Measurements from ENCODE around the gene PIK3R5.

The PIK3R5 gene

DNA sequence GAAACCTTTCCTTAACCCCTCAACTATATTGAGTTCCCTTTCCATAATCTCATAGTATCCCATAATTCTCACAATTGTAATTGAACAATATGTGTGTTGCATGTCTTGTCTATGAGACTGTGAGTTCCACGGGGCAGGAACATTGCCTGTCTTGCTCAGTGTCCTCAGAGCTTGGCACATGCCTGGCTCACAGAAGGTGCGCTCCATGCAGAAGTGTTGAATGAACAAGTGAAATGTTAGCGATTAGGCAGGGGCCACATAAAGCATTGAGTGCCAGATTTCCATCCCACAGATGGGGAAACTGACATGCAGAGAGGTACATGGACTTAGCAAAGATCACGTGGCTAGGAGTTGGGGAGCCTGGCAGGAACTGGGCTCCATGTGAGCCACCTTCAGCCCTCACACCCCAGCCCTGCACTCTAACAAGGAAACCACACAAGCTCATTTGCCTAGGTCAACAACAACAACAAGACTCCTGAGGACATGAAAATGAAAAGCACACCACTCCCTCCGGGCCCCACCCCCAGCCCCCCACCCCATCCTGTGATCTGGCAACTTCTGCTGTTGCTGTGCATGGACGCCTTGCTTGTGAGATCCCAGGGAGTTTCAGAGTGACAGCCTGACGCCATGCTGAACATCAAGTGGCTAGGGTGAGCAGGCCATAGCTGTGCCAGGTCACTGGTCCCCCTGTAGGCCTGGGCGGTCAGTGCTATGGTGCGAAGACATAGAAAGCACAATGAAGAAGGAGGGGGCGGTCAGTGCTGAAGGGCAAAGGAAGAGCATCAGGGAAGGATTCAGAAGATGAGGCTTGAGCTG is 5.0 kb downstream of the PIK3R5 start:
- TF ChIP-seq, protein P1, sequence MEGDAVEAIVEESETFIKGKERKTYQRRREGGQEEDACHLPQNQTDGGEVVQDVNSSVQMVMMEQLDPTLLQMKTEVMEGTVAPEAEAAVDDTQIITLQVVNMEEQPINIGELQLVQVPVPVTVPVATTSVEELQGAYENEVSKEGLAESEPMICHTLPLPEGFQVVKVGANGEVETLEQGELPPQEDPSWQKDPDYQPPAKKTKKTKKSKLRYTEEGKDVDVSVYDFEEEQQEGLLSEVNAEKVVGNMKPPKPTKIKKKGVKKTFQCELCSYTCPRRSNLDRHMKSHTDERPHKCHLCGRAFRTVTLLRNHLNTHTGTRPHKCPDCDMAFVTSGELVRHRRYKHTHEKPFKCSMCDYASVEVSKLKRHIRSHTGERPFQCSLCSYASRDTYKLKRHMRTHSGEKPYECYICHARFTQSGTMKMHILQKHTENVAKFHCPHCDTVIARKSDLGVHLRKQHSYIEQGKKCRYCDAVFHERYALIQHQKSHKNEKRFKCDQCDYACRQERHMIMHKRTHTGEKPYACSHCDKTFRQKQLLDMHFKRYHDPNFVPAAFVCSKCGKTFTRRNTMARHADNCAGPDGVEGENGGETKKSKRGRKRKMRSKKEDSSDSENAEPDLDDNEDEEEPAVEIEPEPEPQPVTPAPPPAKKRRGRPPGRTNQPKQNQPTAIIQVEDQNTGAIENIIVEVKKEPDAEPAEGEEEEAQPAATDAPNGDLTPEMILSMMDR (IDR thresholded peaks at IDR 0.05; ENCODE audit: insufficient read depth, low read length, poor library complexity, severe bottlenecking), result no peak
- H3K4me3 ChIP-seq (replicated peaks; ENCODE audit: low read depth, low read length), result no peak overlapping the region
- DNase-seq (ENCODE audit: extremely low read depth, insufficient read length), result no peak
- no peaks in the 10 kb centered on the region for H3K27me3 ChIP-seq (replicated peaks; ENCODE audit: control insufficient read depth, insufficient read depth, low read length)
- peaks cover 1% of the 10 kb centered on the region for H3K36me3 ChIP-seq (ENCODE audit: control insufficient read depth, insufficient read depth, low read length)

DNA sequence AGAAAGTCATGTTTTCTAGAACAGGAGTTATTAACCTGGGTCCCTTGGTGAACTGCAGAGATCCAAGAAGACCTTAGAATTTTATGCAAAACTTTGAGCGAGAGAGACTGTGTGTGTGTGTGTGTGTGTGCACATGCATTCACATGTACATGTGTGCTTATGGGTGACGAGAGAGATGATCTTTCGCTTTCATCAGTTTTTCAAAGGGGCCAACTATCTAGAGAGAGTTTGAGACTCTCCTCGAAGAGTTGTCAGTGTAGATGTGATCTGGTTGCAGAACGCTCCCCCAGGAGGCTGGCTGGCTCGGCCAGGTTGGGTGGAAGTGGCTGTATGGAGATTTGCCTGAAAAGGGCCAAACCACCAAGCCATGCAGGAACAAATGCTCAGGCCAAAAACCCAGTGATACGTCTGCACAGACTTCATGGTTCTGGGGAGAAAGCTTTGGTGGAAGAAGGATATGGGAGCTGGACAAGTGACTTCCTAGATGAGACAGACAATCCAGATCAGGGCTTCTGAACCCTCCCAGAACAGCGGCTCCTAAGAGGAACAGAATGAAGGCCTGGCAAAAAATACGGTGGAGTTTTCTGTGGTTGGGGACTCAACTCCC is 6.1 kb downstream of the PIK3R5 start:
- Histone ChIP-seq H3K27me3 (replicated peaks; ENCODE audit: control insufficient read depth, insufficient read depth, low read length) (no peaks in the 10 kb centered on the region), H3K36me3 (ENCODE audit: control insufficient read depth, insufficient read depth, low read length) (peaks cover 1% of the 10 kb centered on the region), H3K4me3 (replicated peaks; ENCODE audit: low read depth, low read length) (no peak overlapping the region)
- DNase-seq (ENCODE audit: extremely low read depth, insufficient read length), result no peak
- TF ChIP-seq, protein P1 (IDR thresholded peaks at IDR 0.05; ENCODE audit: insufficient read depth, low read length, poor library complexity, severe bottlenecking), result no peak

DNA sequence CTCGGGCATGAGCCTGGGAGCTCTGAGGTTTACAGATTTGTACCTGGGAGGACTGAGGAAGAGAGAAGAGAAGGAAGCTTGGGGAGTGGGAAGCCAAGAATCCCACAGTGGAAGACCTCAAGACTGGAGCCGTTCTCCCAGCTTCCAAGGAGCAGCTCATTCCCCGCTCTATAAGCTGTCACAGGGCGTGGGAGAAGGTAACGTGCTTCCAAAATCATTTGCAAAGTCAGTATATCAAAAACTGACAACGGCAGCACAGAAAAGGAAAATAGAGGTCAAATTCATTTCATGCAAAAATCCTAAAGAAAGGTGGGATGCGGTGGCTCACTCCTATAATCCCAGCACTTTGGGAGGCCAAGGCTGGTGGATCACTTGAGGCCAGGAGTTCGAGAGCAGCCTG is 7.8 kb downstream of the PIK3R5 start:
- Histone ChIP-seq H3K27me3 (replicated peaks; ENCODE audit: control insufficient read depth, insufficient read depth, low read length) (no peaks in the 10 kb centered on the region), H3K36me3 (ENCODE audit: control insufficient read depth, insufficient read depth, low read length) (peaks cover 1% of the 10 kb centered on the region), H3K4me3 (replicated peaks; ENCODE audit: low read depth, low read length) (no peak overlapping the region)
- DNase-seq (ENCODE audit: extremely low read depth, insufficient read length), result no peak
- TF ChIP-seq, protein P1 (IDR thresholded peaks at IDR 0.05; ENCODE audit: insufficient read depth, low read length, poor library complexity, severe bottlenecking), result no peak

DNA sequence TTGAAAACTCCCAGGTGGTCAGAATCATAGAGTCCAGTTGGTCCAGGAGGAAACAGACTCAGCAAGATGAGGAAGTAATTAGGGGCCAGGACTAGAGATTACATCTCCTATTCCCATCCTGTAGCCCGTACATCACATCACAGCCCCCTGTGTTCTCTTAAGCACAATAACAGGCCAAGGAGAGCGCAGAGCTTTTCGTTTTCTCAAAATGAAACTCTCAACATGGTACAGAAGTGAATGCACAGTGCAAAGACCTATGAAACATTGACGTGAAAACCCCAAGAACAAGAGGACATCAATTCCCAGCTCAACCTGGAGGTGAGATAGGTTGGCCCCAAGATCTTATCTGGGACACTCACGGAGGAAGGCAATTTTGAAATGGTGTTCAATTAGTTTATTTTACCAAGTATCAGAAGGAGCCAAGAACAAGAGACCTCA is 9.0 kb downstream of the PIK3R5 start:
- Histone ChIP-seq H3K36me3 (ENCODE audit: control insufficient read depth, insufficient read depth, low read length) (peaks cover 1% of the 10 kb centered on the region), H3K27me3 (replicated peaks; ENCODE audit: control insufficient read depth, insufficient read depth, low read length) (no peaks in the 10 kb centered on the region), H3K4me3 (replicated peaks; ENCODE audit: low read depth, low read length) (peak overlapping the region; percentile 10; the same call in 1 of the 2 replicates)
- TF ChIP-seq, protein P1 (IDR thresholded peaks at IDR 0.05; ENCODE audit: insufficient read depth, low read length, poor library complexity, severe bottlenecking), result no peak
- DNase-seq (ENCODE audit: extremely low read depth, insufficient read length), result no peak

DNA sequence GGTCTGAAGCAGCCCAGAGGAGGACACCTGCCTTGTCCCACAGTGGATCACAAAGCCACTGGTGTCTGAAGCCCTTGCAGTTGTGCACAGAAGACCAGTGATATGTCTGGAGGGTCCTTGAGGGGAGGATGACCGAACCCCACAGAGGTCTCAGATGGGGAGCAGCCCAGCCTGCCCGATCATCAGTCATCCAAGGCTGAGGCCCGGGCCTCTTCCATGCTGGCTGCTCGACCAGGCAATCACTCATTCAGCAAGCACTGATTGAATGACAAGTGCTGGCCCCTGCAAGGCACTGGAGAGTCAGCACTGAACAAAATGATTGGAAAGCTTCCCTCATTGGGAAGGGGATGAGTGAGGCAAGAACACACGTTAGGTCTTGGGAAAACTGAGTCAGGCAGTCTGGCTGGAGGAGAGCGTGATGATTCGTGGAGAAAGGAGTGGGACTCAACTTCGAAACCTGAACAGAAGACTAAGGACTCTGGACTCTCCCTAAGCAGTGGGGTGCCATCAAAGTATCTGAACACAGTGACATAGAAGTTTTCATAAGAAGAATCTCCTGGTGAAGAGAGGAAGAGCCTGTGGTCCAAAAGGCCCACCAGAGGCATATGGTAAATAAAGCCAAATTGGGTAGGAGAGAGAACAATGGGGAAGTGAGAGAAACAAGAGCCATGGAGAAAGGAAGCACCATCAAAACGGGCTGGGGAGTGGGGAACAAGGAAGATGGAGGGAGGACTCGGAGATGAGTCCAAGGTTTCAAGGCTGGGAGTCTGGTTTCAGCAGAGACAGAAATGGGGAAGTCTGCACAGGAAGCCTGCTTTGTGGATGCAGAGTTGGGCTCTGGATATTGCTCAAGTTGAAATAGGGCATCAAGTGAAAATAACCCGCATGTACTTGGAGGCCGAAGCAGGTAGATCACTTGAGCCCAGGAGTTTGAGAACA is 10.2 kb downstream of the PIK3R5 start:
- TF ChIP-seq, protein P1 (IDR thresholded peaks at IDR 0.05; ENCODE audit: insufficient read depth, low read length, poor library complexity, severe bottlenecking), result no peak
- no peak overlapping the region for H3K4me3 ChIP-seq (replicated peaks; ENCODE audit: low read depth, low read length)
- peaks cover 1% of the 10 kb centered on the region for H3K36me3 ChIP-seq (ENCODE audit: control insufficient read depth, insufficient read depth, low read length)
- no peak for DNase-seq (ENCODE audit: extremely low read depth, insufficient read length)
- H3K27me3 ChIP-seq (replicated peaks; ENCODE audit: control insufficient read depth, insufficient read depth, low read length), result no peaks in the 10 kb centered on the region
